ENCODE results near the gene DDX41.
"Not testable (repeated sequence)": the region's sequence is repeated elsewhere in the genome, so short reads cannot be mapped to it uniquely, and the experiment has no call there.

DDX41 gene

GRCh38 chr5:177537389-177538361 is 20.9 kb upstream of the DDX41 start:
- DNase-seq, result no peak

DNA sequence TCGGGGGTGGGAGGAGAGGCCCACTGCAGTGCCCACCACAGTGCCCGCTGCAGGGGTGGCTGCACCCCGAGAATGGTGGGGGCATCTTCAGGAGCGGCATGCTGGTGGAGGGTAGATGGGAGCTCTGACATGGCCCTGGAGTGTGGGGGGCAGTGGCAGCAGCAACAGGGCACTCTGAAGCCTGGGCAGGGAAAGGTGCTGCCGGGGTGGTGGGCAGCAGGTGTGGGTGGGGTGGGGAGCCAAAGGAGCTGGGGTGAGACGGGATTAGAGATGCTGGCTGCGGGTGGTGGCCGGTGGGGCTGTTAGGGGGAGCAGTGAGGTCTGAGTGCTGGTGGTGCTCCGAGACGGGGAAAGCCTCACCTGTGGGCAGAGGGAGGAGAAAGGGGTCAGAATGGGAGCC is 19.6 kb upstream of the DDX41 start:
- no peak for DNase-seq

DNA sequence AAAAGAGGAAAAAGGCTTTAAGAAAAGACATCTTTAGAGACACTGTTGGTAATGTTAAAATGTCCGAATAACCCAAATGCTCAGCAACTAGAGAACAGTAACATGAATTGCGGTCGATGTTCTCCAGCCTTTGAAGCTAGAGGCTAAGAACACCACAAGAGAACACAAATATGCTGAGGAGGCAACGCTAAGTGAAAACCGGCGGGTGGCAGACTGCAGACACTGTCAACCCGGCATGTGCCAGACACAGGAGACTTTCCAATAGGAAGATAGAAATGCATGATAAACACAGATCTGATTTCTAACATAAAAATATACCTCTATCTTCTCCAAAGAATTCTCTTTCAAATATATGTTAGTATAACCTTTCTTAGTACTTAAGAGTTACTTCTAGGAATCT is 18.4 kb upstream of the DDX41 start:
- DNase-seq, result no peak

- DNase-seq, result not testable (repeated sequence)
These were observed 17.7 kb upstream of the DDX41 start for GRCh38 chr5:177534433-177534832.

- no peak for DNase-seq
These were observed 14.6 kb upstream of the DDX41 start for GRCh38 chr5:177531209-177531940.

DNA sequence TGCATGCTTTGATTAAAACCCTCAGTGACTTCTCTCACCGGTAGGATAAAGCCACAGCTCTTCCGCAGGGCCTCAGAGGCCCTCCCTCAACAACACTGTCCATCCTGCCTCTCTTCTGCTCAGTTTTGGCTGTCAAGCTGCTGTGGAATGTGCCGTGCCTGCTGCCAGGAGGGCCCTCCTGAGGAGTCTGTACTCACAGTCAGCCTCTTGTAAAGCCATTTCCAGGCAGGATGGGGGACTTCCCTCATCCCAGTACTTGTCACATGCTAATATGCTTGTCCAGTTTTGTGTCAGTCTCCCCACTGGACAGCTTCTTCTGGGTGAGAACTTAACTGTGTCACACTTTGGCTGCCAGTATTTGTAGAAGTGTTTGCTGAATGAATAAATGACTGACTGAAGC is 13.9 kb upstream of the DDX41 start:
- DNase-seq, result no peak

- peak; percentile 8 for DNase-seq
These were observed 12.8 kb upstream of the DDX41 start for GRCh38 chr5:177529247-177530203.

DNA sequence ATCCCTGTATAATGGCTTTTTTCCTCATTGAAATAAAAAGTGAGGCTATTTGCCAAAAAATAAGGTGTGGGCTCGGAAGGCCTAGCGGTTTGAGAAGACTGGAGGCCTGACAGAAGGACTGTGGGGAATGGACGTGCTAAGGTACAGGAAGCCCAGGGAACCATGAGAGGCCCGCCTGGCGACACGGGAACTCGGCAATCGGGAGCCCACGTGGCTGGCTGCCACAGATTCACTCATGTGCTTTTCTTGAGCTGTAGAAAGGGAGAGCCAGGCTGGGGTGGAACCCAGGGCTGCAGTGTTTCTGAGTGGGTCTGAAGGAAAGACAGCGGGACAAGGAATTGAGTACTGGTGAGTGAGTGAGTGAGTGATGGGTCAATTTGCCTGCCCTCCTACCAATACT is 11.9 kb upstream of the DDX41 start:
- no peak for DNase-seq

- no peak for DNase-seq
These were observed 10.8 kb upstream of the DDX41 start for GRCh38 chr5:177527595-177527994.

DNA sequence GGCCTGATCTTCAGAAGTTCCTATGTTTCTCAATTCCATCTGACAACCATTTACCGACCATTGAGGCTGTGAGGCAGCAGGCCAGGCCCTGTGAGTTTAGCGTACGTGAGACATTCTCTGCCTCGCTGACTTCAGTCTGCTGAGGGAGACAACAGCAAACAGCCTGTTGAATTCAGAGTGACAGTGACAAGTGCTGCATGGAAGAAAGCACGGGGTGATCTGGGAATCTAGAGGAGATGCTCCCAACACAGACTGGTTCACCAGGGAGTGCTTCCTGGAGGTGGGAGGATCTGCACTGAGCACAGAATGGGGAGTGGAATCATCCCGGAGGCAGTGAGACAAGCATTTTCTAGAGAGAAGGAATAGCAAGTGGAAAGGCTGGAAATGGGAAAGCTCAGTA is 10.0 kb upstream of the DDX41 start:
- no peak for DNase-seq

GRCh38 chr5:177526191-177526590 is 9.4 kb upstream of the DDX41 start:
- DNase-seq, result no peak

DNA sequence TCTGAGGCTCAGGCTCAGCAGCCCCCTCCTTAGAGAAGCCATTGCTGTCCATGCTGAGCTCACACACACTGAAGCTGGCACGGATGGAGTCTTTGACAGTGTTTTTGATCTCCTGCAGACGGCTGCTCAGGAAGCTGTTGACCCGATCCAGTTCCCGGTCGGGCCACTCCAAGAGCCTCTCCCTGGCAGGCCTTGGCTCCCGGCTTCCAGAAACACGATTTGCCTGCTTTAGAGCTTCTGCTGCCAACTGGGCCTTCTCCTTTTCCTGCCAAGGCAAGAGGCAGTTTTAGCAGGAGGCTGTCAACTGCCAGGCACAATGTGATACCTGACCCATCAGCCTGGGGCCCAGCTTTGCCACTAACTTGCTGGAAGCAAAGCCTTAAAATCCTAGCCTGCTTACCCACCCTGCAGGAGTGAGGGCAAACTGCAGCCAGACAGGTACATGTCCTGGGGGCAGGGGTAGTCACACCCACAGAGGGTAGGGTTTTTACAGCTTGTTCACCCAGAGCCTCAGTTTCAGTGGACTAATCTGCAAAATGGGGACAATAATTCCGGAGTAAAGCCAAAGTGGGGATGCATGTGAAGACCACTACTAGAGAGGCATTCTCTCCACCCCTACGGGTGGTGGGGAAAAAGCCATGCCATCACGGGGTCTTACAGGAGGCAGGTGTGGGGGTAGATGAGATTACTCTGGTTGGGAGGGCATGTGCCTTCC is 8.3 kb upstream of the DDX41 start:
- no peak for DNase-seq

- DNase-seq, result no peak
These were observed 7.8 kb upstream of the DDX41 start for GRCh38 chr5:177524539-177524900.

GRCh38 chr5:177523711-177524538 is 7.2 kb upstream of the DDX41 start:
- DNase-seq, result no peak

- DNase-seq, result no peak
These were observed 4.3 kb upstream of the DDX41 start for GRCh38 chr5:177520916-177521513.

- DNase-seq, result no peak
These were observed 3.5 kb upstream of the DDX41 start for GRCh38 chr5:177520271-177520670.

DNA sequence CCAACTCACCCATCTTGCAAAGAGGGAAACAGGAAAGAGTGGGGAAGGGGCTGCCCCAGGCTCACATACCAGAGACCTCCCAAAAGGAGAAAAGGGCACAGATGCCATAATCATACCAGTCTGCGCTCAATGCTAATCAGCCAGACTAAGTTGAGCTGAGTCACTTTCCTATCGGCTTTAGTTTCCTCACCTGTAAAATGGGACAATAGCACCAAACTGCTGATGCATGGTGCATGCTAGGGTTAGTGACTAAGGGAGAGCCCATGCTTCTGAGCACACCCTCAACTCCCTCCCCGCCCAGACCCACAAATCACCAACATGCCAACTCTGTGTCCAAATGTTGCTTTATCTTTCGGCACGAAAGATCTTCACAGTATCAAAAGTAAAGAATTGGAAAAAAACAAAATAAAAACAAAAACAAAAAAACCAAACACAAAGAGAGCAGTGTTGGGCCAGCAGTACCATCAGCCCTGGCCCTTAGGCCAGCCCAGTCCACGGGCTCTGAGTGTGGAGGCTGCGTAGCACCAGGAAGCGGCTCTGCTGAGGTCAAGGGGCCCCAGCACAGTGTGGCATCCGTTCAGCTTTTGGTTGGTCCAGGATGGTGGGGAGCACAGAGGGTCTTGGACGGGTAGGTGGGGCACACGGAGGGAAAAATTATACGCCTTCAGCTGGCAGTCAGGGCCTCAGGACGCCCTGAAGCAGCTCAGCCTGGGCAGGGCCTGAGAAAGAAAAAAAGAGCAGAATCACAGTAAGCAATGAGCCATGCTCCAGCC is 2.9 kb upstream of the DDX41 start:
- DNase-seq, result no peak

DNA sequence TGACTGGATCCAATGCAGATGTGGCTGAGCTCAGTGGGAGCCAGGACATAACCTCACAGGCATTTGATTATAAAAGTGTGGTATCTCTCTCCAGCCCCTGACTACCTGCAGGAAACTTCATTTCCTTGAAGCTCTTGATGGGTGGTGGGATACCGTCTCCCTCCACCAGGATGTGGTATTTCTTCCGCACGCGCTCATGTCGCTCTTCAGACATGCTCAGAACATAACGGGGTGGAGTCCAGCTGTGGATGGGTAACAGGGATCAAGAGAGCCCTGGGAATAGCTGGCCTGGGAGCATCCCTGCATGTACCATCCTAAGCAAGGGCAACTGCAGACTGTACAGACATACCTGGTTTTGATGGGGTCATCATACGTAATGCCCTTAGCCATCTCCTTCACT is 1.2 kb downstream of the DDX41 start:
- DNase-seq, result no peak

DNA sequence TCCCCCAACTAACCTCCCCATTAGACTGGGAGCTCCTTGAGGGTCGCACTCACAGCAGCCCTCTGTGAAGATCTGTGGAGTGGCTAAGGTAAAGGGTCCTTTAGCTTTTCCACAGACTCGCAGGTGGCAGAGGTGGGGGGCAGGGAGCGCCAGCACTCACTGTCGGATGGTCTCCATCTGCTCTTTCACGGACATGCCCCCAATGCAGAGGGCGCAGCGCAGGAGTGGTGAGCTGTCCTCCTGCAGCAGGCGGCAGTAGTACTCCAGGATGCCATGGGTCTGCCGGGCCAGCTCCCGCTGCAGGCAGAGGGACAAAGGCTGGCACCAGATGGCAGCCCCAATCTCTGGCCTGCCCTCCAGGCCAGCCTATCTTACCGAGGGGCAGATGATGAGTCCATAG is 2.2 kb downstream of the DDX41 start:
- DNase-seq, result no peak

DNA sequence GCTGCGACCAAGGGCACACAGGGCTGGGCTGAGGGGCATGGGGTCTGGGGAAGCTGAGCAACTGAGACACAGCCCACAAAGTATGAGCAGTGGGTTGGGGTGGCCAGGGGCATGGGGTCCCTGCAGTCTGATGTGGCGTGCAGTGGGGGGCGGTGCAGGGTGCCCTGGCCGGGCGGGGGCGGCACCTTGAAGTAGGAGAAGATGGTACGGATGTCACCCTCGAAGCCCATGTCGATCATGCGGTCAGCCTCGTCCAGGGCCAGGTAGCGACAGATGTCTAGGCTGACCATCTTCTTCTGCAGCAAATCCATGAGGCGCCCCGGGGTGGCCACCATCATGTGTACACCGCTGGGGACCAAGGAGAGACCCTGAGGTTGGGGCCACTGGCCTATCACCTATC is 3.3 kb downstream of the DDX41 start:
- DNase-seq, result no peak
